Lower lobe of right lung (tissue), 2 donors: ENCODE data around the gene DUOX1. TPM values are rescaled to one million over a fixed set of nuclear protein-coding genes. Genes with fewer than 3 reads are reported as not detected.

Experiments
- ATAC-seq, 2 donors: fragments of 200-7000 bp; cut with Tn5 transposase; one replicate each; pipeline ENCODE4 v1.9.1; 2020 to 2022; ENCODE audit warnings: mild to moderate bottlenecking in 2 of 2, moderate library complexity in 2 of 2
- DNase-seq: peaks from one replicate; pipeline ENCODE4 v3.0.0-alpha.2; 2020
- H3K27ac ChIP-seq: fragments of 200-600 bp; one replicate; pipeline ENCODE4 v1.8.0; 2022
- H3K27me3 ChIP-seq: fragments of 200-600 bp; one replicate; pipeline ENCODE4 v1.8.0; 2022; ENCODE audit warnings: low read depth
- H3K36me3 ChIP-seq: fragments of 200-600 bp; one replicate; pipeline ENCODE4 v1.8.0; 2022; ENCODE audit warnings: mild to moderate bottlenecking
- H3K4me1 ChIP-seq: fragments of 200-600 bp; one replicate; pipeline ENCODE4 v1.8.0; 2022
- H3K4me3 ChIP-seq: fragments of 200-600 bp; one replicate; pipeline ENCODE4 v1.8.0; 2022; ENCODE audit warnings: mild to moderate bottlenecking
- H3K9me3 ChIP-seq: fragments of 200-600 bp; one replicate; pipeline ENCODE4 v1.8.0; 2022
- intact Hi-C: fragments of 100-400 bp; cut with DNase I; formaldehyde crosslinking; loops from one replicate; pipeline ENCODE4 v1.11.0; 2022
- total RNA-seq: library from RNA; stranded (reverse); fragmentation: NEBNext Ultra II Directional; extraction: Animal tissue kit (Norgen Biotek cat#: 25700); gene quantifications from one replicate; pipeline ENCODE4 v1.2.1, GENCODE V29; 2021
- TF ChIP-seq, protein P1 (sequence below): fragments of 200-600 bp; IDR thresholded peaks from one replicate; pipeline ENCODE4 v1.8.0; 2022; ENCODE audit warnings: antibody characterized with exemption, mild to moderate bottlenecking
- donor health status: DM: no; HTN: yes; CAD: no; lungs with severe emphysema.

The DUOX1 gene
- total RNA-seq, 1 donor from 2014 or later: 317 TPM

DNA sequence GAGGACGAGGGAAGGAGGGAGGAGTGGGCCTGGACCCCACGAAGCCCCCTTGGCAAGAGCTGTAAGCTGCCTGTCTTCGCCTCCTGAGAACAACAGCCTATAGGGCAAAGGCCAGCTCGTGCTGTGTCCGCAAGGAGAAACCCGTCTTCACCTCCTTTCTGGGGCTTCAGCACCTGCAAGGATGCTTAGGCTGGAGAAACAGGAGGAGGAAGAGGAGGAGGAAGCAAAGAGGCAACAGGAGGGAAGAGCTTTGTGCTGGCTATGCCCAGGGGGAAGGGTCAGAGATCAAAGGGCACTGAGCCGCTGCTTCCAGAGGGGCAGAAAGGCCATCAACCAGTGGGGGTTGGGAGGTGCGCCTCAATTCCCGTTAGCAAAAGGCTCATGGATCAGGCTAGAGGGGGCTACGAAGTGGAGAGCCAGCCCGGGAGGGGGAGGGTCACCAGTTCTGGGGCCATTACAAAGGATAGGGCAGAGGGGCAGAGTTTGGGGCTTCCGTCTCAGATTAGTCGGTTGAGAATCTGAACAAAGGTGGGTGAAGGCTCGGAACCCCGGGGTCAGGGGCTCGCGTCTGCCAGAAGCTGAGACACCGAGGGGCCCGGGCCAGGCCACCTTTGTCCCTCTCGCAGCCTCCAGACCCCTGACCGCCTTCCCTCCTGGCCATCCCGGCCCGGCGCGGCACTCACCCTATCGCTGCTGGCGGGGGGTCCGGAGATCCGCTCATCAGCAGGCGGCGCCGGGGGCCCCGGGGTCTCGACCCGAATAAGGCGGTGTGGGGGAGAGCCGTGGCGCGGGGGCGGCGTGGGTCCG lies 57.2 kb downstream of the DUOX1 start:
- Histone ChIP-seq H3K4me1 (peaks cover 19% of the 10 kb centered on the region), H3K27ac (peak overlapping the region; percentile 73), H3K4me3 (peak overlapping the region; percentile 70), H3K9me3 (no peaks in the 10 kb centered on the region), H3K36me3 (no peaks in the 10 kb centered on the region), H3K27me3 (no peaks in the 10 kb centered on the region)
- peak; percentile 7 to 27 for ATAC-seq
- no peak for DNase-seq
- intact Hi-C loops: no loop called here
- TF ChIP-seq, protein P1, sequence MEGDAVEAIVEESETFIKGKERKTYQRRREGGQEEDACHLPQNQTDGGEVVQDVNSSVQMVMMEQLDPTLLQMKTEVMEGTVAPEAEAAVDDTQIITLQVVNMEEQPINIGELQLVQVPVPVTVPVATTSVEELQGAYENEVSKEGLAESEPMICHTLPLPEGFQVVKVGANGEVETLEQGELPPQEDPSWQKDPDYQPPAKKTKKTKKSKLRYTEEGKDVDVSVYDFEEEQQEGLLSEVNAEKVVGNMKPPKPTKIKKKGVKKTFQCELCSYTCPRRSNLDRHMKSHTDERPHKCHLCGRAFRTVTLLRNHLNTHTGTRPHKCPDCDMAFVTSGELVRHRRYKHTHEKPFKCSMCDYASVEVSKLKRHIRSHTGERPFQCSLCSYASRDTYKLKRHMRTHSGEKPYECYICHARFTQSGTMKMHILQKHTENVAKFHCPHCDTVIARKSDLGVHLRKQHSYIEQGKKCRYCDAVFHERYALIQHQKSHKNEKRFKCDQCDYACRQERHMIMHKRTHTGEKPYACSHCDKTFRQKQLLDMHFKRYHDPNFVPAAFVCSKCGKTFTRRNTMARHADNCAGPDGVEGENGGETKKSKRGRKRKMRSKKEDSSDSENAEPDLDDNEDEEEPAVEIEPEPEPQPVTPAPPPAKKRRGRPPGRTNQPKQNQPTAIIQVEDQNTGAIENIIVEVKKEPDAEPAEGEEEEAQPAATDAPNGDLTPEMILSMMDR: no peak

DNA sequence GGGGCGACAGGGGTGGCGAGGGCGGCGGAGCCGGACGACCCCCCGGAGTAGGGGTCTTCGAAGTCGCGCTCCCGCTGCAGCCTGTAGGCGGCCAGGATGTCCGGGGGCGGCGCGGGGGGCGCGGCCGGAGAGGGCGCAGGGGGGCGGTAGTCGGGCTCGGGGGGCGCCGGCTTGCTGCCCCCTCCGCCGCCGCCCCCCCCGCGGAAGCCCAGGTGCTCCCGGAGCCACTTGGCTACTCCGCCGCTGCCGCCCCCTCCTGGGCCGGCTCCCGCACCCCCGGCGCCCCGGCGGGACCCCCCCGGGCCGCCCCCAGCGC lies 57.7 kb downstream of the DUOX1 start:
- peak in 1 of 2 donors; percentile 2 for ATAC-seq
- intact Hi-C loops: no loop called here
- Histone ChIP-seq H3K27ac (peak overlapping the region; percentile 73), H3K4me1 (peaks cover 19% of the 10 kb centered on the region), H3K9me3 (no peaks in the 10 kb centered on the region), H3K27me3 (no peaks in the 10 kb centered on the region), H3K4me3 (peak overlapping the region; percentile 70), H3K36me3 (no peaks in the 10 kb centered on the region)
- TF ChIP-seq, protein P1: no peak
- DNase-seq: no peak

DNA sequence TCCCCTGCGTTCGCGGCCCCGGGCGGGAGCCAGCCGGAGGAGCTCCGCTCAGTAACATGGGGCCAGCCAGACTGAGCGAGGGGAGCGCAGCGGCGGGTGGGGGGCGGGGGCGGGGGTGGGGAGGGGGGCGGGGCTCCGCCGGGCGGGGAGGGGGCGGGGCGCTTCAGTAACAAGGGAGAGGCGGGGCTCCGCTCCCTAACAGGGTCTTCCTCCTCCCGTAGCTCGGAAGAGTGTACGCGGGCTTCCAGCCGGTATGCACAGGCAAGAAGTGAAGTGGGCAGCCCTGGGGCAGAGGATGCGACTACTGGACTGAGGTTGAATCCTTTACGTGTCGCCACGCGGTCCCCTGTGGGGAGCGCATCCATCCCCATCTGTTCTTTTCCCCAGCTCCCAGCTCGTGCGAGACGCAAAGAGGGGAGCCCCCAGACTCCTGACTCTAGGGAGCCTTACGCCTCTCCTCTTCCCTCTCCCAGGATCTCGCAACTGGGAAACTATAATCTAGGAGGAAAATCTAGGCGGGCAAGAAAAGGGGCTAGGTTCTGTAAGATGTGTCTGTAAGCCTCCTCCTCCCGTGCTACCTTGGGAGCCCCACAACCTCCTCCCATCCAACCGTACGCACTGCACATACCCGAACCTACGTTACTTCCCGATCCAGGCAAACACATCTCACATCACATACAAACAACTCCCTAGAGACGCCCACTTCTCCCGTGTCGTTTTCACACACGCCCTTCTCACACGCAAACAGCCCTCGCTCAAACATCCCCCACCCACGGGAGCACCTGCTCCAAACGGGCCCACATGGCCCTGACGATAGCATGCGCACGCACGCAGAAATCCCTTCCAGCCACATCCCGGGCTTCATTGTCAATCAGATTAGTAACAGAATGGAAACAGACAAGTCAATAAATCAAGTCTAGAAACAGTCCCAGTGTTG lies 58.4 kb downstream of the DUOX1 start, which contains the start of gene SHF:
Gene SHF, minus strand, starts transcription at position 73 of the 937 bp plus-strand sequence. Its CDS starts 15 bp downstream, at position 58.
- peak; percentile 59 for ATAC-seq
- no peaks in the 10 kb centered on the region for H3K9me3 ChIP-seq
- H3K27ac ChIP-seq: peak within 1 kb of the TSS; percentile 73
- no peaks in the 10 kb centered on the region for H3K36me3 ChIP-seq
- intact Hi-C loops: no loop called here
- DNase-seq: no peak
- no peaks in the 10 kb centered on the region for H3K27me3 ChIP-seq
- peak within 1 kb of the TSS; percentile 70 for H3K4me3 ChIP-seq
- TF ChIP-seq, protein P1: no peak
- H3K4me1 ChIP-seq: peaks cover 19% of the 10 kb centered on the region

DNA sequence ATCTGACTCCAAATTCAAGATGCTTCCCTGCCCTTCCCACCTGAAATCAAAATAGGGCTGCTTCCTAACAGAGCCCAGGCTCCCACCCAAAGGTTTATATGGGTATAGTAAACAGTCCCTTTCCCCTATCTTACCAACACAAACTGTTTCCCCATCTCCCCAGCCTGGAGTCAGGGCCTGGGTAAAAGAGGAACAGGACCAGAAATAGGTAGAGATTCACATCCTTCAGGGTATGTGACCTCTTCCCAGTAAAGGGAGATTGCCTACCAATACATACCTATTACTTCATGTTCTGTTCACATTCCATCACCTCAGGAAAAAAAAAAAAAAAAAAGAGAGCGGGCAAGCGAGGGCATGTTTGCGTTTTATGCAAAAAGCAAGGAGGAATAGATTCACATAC lies 67.7 kb downstream of the DUOX1 start:
- no peak overlapping the region for H3K27ac ChIP-seq
- H3K27me3 ChIP-seq: no peaks in the 10 kb centered on the region
- H3K36me3 ChIP-seq: no peaks in the 10 kb centered on the region
- ATAC-seq: no peak
- intact Hi-C loops: no loop called here
- H3K4me3 ChIP-seq: peak overlapping the region; percentile 75
- no peaks in the 10 kb centered on the region for H3K9me3 ChIP-seq
- TF ChIP-seq, protein P1: no peak
- DNase-seq: no peak
- H3K4me1 ChIP-seq: peaks cover 7% of the 10 kb centered on the region

DNA sequence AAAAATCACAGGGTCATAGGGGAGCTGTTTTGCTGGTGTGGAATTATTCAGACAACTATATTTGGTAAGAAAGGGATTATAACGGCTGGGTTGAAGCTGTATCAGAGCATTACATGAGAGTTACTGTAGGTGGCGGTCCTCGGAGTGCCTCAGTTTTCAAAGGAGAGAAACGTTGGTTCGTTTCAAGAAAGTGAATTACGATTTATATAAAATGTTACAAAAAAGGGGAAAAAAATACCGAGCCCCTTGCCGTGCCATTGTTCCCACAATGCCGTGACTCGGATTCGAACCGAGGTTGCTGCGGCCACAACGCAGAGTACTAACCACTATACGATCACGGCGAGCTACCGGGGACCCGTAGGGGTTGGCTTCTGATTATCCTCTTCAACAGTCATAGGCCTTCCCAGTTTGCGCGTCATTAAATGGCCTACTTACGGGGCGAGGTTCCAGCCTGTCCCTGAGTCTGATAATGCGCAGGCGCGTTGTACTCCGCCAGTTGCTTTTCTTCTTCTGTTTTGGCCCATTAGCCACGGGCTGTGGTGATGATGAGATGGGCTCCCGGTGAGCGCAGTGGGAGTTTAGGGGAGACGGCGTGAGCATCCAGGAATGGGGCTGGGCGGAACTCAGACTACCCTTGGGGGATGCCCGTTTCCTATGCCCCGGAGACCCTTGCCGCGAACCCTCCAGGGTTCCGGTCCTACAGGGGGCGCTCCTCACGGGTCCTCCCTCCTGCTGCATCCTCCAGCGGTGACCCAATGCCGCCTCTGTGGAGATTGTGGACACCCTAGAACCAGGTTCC lies 68.7 kb downstream of the DUOX1 start:
- H3K9me3 ChIP-seq: no peaks in the 10 kb centered on the region
- H3K4me3 ChIP-seq: peak overlapping the region; percentile 75
- ATAC-seq: peak; percentile 80 to 91
- H3K4me1 ChIP-seq: peaks cover 12% of the 10 kb centered on the region
- H3K27me3 ChIP-seq: no peaks in the 10 kb centered on the region
- intact Hi-C loops: no loop called here
- peak overlapping the region; percentile 98 for H3K27ac ChIP-seq
- no peaks in the 10 kb centered on the region for H3K36me3 ChIP-seq
- TF ChIP-seq, protein P1: peak; percentile 64
- peak; percentile 93 for DNase-seq
